ENCODE results near the gene DESI2.

DESI2 gene

GRCh38 chr1:244652623-244653438, at the start of gene DESI2:
DESI2 (plus strand) TSS chr1:244653126; CDS start chr1:244653314, 188 bp downstream.
- DNase-seq, result peak; percentile 93

DNA sequence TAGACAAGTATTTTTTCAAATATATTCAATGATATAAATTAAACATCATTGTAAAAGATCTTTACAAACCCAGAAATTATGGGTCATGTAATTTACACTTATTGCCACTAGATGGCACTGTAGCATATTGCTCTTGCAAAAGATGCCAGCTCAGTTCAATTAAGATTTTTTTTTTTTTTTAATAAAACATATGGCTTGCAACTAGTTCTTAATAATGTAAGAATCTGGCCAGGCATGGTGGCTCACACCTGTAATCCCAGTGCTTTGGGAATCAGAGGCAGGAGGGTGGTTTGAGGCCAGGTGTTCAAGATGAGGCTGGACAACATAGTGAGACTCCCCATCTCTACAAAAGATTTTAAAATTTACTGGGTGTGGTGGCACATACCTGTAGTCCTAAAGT, 49.4 kb upstream of the DESI2 start:
- DNase-seq, result no peak

- DNase-seq, result no peak
Measured at GRCh38 chr1:244605835-244606370, 47.0 kb upstream of the DESI2 start.

- DNase-seq, result no peak
Measured at GRCh38 chr1:244614113-244614836, 38.7 kb upstream of the DESI2 start.

- no peak for DNase-seq
Measured at GRCh38 chr1:244614879-244615278, 38.0 kb upstream of the DESI2 start.

DNA sequence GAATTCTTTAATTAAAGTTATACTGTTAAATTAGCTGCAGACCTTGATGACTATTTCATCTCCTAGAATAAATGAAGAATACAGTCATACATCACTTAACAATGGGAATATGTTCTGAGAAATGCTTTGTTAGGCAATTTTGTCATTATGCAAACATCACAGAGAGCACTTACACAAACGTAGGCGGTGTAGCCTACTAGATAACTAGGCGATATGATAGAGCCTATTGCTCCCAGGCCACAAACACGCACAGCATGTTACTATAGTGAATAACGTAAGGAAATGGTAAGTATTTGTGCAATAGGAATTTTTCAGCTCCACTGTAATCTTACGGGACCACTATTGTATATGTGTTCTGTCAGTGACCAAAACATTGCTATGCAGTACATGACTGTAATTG, 37.6 kb upstream of the DESI2 start:
- DNase-seq, result no peak

- no peak for DNase-seq
Measured at GRCh38 chr1:244626709-244627108, 26.2 kb upstream of the DESI2 start.

GRCh38 chr1:244628789-244629188, 24.1 kb upstream of the DESI2 start:
- no peak for DNase-seq

GRCh38 chr1:244633140-244633539, 19.8 kb upstream of the DESI2 start:
- no peak for DNase-seq

DNA sequence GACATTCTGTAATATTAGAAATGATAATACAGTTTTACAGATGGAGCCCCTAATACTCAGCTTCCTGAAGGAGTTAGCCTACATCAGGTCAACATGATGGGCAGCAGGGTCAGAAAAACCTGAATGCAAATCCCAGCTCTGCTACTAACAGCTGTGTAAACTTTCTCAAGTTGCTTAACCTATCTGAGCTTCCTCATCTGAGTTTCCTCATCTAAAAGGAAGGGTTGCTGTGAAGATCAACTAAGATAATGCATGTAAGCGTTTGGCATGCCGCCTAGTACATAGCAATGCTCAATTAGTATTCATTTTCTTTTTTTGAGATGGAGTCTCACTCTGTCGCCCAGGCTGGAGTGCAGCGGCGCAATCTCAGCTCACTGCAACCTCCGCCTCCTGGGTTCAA, 18.4 kb upstream of the DESI2 start:
- DNase-seq, result no peak

DNA sequence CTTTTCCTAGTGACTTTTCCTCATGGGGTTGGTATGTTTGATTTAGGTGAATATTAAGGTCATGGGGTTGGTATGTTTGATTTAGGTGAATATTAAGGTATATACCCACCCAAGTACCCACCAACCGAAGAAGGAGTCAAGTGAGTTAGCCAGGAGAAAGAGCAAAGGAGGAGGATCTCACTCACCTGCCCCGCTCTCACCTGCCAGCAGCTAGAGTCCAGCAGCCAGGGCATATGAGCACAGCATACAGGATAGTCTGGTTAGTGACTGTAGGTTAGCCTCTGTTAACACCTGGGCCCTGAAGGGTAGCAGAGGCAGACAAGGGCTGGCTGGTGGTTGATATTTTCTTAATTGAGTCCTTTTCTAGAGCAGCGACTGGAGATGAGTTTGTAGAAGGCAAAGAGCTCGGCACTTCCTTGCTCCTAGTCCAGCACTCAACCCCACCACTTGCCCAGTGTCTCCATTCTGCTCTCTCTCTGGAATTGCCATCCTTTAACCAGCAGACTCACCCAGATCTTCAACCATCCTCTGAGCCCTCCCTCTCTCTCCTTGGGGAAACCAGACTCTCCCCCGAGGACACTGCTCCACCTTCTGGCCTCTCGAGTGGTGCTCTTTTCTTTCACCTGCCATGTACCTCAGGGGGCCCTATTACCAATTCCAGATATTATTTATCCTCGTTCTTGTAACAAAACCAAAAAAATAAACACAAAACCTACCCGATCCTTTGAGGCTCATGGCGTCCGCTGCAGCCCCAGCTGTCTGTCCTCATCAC, 16.3 kb upstream of the DESI2 start:
- DNase-seq, result no peak

DNA sequence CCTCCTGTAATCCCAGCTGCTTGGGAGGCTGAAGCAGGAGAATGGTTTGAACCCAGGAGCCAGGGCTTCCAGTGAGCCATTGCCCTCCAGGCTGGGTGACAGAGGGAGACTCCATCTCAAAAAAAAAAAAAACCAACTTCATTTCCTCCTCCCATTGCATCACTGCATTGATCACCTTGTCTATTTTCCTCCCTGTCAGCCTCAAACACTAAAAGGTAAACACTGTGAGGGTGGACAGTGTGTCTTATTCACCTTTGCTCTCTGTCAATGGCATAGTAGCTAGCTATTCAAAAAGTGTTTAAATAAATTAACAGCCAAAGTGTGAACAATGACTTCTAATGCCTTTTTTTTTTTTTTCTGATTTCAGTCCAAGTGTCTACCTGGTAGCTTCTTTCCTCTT, 13.4 kb upstream of the DESI2 start:
- DNase-seq, result no peak

DNA sequence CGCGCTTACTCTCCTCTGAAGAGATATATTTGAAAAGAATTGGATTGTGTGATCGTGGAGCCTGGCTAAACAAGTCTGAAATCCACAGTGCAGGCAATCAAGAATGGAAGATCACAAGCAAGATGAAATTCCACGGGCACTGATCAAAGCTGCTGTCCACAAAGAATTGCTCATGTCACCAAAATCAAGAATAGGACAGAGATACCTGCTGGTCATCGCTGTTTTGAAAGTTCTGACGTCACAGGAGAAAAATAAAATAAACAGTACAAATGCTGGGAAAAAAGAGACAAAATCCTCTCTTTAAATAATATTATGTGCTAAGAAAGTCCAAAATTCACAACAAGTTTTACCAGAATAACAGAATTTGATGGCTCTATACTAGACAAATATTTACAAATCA, 12.0 kb upstream of the DESI2 start:
- no peak for DNase-seq

- DNase-seq, result no peak
Measured at GRCh38 chr1:244642526-244642925, 10.4 kb upstream of the DESI2 start.

DNA sequence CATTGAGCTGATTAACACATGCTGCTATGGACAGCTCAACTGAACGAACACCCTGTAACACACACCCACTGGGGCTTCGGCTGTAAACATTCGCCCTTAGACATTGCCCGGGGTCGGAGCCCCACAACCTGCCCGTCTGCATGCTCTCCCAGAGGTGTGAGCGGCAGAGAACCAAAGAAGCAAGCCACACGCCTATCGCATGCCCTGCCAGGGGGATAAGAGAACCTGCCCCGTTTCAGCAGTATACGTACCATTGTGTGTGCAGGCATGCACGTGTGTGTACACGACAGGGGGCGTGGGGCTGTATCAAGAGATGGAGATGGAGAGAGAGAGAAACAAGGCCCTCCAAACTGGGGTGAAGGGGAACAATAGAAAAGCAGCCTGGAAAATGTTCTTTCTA, 9.9 kb upstream of the DESI2 start:
- DNase-seq, result no peak

DNA sequence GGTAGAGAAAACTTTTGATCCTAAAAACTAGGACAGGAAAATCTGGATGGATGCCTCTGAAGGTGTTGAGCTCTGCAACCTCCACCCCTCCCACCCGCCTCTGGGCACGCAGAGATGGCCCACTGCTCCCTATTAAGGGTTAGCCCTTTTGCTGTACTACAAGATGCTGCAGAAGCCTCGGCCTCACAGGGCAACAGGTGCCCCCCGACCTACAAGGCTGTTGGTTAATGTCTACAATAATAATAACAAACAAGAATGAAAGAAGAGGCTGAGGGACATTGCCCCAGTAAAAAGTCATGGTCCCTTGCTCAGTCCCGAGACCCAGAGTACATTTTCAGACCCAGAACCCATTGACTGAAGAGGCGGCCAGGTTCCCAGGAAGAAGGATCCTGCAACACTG, 7.5 kb upstream of the DESI2 start:
- DNase-seq, result no peak

GRCh38 chr1:244645890-244646289, 7.0 kb upstream of the DESI2 start:
- no peak for DNase-seq

DNA sequence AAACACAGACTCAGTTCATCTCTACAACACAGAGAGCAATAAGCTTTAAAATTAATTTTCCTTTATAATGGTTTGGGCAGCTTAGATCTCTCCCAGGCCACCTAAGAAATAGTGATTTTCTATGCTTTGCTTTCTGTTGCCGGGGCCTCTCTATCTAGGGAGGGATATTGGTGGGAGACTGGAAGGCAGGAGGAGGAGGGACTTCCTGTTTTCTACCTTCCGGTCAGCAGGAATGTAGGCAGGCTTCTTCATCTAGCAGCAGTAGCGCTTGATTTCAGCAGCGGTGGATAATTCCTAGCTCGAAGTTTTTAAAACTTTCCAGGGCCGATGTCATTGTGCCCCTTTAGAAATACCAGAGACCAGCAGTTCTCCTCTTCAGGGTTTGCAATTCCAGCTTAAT, 5.1 kb upstream of the DESI2 start:
- no peak for DNase-seq

- DNase-seq, result no peak
Measured at GRCh38 chr1:244651956-244652622, 837 bp upstream of the DESI2 start.

DNA sequence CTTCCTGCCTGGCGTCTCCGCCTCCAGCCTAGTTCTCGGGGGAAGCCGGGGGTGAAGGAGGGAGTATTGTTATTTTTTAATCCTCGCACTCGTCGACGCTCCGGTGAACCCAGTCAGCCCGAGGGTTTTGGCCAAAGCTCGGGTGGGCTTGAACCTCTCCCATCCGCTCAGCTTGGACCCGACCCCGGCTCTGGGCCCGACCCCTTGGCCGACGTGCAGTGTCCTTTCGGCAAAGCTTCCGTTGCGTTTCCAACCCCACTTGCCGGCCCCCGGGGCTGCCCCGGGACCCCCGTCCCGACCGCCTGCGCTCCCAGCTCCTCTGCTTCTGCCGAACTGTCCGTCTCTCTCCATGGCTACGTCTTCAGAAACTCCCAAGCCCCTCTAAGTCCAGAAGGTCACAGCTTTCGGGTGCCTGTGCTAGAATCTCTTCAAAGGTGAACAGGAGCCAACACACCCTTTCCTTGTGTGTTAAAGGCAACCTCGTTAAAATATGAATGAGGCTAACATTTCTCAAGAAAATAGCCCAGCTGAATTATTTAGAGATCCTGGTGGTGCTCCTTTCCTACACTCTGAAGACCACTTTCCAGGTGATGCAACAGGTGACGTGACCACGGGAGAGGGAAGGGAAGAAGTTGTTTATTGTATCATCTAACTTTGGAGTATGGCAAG, 647 bp downstream of the DESI2 start:
- DNase-seq, result no peak

DNA sequence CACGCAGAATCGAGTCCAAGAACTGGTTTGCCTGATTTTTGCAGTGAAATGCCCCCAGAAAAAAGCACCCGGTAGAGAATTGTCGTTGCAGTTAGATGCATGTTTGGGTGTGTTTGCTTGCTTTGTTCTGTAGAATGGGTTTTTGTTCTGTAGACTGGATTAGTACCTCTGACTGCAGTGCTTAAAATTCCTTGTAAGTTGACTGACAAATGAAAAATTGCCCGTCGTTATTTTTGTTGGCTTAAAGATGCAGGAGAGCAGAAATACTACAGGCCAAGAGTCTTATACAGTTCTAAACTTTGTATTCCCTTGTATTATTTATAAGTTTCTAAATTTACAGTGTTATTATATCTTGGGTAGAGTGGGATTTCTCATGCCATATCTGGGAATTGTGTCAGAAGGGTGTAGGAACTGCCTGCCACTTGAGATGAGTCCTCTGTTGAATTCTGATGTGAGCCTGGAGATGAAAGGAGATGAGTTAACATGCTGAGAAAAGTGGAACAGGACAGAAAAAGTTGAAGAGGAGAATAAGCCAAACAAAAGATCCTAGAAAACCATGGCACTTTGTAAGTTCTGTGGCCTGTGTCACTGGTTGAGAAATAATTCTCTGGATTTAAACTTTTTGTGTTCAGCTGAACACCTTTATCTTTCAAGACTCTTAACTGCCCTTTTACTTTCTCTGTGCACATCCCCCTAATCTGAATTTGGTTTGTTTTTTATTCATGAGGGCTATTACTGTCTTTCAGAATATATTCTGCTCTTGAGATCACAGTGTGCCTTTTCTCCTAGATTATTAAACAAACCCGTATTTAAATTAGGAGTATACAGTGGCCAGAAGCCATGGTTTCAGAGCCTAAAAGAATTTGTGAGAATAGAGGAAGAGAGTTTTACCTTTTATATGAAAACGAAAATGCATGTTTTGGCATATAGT, 1.4 kb downstream of the DESI2 start:
- DNase-seq, result no peak
